HG02870 (cell line): ENCODE results near the gene CABP7.
"Not testable (repeated sequence)": the region's sequence is repeated elsewhere in the genome, so short reads cannot be mapped to it uniquely, and the experiment has no call there.

Experiments
- ATAC-seq: cut with Tn5 transposase; IDR thresholded peaks from one replicate; pipeline ENCODE4 v1.9.1; 2021; ENCODE audit warnings: mild to moderate bottlenecking, moderate library complexity; ENCODE audit not compliant: unreplicated experiment

The CABP7 gene

DNA sequence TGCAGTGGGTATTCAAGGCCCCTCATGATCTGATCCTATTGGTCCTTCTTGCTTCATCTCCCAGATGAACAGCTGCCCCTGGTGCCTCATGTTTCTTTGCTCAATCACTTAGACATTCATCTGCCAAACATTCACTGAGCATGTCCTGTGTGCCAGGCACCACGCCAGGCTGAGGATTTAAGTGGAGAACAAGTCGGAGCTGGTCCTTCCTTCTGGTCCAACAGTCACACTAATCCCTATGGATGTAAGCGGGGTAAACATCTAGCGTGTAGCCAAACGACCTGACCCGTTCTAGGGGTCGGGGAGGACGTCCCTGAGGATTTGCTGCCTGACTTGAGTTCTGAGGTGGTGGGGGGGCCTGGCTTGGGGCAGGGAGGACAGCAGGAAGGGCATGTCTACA lies 25.1 kb downstream of the CABP7 start:
- no peak for ATAC-seq

DNA sequence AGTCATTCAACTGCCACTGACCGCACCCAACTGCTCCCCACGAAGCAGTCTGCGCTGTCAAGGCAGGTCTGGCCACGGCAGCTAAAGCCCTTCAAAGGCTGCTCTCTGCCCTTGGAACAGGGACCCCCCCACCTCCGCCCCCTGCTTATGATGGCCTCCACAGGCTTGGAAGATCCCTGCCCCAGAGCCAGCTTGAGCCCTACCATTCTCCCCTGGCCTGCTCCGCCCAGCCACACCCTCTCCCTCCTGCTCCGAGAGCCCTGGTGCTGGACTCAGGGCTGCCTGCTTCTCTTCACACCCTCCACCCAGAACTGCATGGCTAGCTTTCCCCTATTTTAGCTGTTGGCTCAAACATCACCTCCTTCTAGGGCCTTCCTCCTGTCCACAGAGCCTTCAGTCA lies 28.0 kb downstream of the CABP7 start:
- ATAC-seq: no peak

DNA sequence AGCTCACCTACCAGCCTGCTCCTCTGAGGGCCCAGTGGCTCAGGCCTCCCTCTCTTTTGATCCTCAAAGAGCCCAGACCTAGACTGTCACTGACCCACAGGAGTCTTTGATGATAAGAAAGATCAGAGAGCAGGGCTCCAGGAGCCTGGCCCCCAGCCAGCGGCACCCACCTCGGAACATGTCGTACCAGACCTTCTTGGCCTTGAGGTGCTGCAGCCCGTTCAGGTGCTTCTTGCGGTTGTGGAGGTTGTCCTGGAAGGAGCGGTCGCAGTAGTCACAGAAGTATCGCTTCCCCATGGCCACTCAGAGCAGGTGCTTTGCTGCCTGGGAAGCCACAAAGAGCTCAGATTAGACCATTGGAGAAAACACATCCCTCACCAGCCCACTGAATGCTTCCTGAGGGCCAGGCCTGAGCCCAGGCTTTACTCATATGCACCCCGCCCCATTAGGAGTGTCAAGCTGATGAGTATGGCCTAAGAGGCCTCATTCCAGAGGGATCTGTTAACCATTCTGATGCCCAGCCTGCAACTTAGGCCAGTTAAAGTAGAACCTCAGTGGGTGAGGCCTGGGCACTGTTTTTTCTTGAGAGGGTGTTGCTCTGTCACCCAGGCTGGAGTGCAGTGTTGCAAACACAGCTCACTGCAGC lies 28.6 kb downstream of the CABP7 start:
- no peak for ATAC-seq

DNA sequence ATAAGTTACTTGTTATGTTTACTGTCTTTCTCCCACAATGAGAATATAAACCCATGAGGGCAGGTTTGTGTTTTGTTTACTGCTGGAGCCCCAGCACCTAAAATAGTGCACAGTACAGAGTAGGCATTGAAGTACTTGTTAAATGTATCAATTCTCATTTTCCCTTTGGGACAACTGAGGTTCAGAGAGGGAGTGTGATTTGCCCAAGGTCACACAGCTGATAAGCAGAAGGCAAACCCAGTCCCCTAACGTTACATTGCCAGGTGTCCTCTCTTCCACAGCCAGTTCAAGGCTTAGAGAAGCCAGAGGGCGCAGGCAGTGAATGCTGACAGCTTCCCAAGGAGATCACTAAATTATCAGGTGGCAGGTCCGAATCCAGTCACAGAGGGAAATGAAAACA lies 30.2 kb downstream of the CABP7 start:
- no peak for ATAC-seq

DNA sequence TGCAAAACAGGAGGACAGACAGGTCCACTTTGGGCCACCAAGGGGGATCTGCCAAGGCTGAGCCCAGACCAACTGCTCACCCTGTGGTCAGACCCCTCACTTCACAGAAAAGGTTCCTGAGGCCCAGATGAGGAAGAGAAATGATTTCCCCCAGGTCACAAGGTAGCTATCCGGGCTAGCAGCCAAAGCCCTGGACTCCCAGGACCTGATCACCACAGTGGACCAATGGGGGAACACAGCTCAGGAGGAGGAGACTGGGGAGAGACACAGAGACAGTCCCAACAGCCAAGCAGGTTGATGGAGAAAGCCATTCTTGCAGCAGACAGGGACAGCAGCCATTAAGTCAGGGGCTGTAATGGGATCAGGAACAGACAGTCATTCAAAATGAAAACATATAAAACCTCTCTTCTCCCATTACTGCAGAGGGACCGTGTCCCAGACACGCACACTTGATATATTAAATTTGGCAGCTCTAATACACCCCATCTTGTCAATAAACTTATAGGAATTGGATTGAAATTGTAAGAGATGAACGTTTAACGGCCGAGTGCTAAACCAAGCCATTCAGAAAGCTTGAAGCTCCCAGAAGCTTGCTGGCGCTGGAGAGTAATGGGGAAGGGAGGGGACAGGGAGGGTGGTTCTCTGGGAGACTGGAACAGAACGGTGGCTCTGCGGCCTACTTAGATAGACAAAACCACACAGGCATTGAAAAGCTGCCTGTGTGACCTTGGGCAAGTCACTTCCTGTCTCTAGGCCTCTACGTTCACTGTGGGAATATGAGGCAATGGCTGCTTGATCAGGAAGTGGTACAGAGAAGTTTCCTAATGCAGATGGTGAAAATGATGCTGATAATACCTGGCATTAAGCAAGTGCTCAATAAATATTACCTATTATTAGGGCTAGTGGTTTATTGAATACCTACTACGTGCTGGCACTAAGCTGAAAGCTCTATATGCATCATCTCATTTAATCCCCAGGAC lies 31.0 kb downstream of the CABP7 start:
- no peak for ATAC-seq

GRCh38 chr22:29751669-29752068 lies 31.9 kb downstream of the CABP7 start:
- no peak for ATAC-seq

DNA sequence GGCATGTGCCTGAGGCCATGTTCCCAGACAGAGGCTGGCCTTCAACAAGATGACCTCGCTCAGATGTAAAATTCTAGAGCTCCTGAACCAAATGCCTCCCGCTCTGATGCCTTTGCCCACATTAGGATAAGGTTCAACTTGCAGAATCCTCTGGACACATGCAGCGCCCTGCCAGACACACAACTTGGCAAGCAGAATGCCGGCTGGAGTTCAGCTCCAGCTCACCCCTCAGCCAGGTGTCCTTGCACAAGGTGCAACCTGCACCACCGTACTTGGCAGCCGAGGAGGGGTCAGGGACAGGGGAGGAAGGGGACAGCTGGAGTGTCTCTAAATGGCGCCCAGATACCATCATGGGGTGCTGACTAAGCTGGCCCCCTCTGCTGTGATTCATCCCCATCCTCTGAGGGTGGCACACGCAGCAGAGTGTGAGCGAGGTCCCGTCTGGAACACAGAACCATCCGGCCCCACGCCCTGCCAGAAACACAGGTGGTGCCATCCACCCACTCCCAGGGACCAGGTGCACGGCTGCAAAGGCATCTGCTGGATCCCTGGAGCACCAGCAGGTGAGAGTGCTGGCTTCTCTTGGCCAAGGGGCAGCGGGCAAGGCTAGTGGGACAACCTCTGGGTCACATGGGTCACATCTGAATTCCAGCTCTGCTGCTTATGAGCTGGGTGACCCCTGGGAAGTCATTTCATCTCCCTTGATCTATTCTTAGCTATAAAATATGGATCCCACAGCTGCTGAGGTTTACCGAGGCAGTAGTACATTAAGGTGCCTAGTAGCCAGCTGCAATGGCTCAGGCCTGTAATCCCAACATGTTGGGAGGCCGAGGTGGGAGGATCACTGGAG lies 34.2 kb downstream of the CABP7 start:
- ATAC-seq: no peak

GRCh38 chr22:29754658-29755395 lies 35.0 kb downstream of the CABP7 start:
- not testable (repeated sequence) for ATAC-seq

DNA sequence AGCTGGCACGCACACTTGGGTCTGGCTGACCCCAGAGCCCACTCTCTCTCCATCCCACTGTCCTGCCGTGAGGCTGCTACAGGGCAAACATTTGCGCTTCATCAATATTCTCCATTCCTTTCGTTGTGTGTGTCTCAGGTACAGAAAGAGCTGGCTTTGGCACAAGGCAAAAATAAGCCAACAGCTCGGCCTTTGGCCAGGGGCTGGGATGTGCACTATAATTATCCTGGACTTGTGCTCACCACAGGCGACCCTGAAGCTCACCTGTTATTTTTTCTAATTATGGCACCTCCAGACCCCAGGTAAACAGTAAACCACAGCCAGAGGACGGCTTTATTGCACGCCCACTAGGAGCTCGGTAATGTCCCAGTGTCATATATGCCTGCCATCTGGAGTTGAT lies 36.1 kb downstream of the CABP7 start:
- no peak for ATAC-seq

- no peak for ATAC-seq
Measured at GRCh38 chr22:29756341-29756740, 36.5 kb downstream of the CABP7 start.

- ATAC-seq: no peak
Measured at GRCh38 chr22:29757096-29757495, 37.3 kb downstream of the CABP7 start.

- ATAC-seq: no peak
Measured at GRCh38 chr22:29758068-29758622, 38.3 kb downstream of the CABP7 start.

DNA sequence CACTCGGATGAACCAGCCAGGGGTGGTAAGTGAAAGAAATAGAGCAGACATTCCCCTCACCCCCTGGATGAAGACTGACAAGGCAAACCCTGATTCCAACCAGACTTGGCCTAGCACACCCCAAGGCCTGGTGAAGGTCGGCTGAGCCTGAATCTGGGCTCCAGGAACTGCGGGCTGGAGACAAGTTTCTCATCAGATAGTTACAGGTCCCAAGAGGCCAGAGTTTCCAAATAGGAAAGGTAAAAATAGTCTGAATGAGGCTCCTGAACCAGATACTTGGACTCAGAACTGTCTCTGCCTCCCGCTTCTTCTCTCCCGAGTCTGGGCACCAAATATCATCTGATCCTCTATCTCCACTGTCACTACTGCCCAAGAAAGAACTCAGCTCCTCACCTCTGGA lies 39.2 kb downstream of the CABP7 start:
- no peak for ATAC-seq

GRCh38 chr22:29762263-29762662 lies 42.5 kb downstream of the CABP7 start:
- ATAC-seq: no peak

- ATAC-seq: peak; percentile 18
Measured at GRCh38 chr22:29765905-29766631, 46.3 kb downstream of the CABP7 start.

DNA sequence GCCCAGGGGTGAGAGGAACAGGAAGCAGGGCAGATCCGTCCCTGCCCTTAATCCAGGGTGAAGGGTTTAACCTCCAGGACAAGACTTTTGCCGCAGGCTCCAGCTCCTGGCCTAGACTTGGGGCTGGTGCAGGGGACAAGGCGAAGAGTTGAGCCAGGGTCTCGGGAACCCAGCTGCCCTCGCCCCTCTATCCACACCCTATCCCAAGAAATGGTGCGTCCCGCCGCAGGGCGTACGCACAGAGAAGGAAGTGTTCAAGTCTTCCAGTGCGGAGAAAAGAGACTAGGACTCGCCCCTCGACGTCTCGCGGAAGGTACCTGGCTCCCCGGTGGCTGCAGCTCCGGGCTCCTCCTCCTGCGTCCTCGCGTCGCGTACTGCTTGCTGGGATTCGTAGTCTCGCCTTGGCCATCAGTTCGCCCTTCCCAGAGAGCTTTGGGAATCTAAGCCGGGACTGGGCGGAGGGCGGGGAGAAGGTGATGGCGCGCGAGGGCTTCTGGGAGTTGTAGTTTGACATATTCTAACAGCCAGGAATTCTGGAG lies 46.9 kb downstream of the CABP7 start, which contains the start of gene ZMAT5:
Gene ZMAT5, minus strand, starts transcription at position 376 of the 539 bp plus-strand sequence. CDS start 18,463 bp downstream, outside the sequence.
- peak; percentile 77 for ATAC-seq

DNA sequence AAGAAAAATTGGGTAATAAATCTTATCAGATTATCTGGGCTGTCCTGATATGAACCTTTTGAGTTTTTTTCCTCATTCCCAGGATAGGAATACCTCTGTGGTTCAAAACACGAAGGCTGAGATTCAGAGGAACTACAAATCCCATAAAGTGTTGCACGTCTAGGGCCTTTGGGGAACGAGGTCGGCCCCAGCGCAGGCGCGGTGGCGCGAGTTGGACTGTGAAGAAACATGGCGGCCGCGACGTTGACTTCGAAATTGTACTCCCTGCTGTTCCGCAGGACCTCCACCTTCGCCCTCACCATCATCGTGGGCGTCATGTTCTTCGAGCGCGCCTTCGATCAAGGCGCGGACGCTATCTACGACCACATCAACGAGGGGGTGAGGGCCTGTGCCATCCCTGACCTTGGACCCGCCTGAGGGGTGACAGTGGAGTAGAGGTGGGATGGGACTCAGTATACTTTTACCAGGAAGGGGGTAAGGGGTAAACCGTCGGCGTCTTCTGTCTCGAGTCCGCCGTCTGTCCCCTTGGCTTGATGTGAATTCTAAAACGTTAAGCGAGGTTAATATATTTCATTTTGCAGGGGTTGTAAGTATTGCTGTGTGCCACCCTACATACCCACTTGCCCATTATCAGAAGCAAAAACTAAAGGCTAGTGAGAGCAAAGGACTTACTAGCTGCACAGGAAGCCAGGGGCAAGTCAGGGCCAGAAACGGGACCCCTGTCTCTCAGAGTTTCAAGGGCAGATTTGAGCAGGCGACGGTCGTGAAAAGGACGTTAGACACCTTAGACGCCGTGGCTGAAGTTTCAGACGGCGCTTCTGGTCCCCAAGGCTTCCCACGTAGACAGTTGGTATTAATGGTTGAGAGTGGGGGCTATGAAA lies 47.6 kb downstream of the CABP7 start, which contains the start of gene UQCR10:
Gene UQCR10, plus strand, starts transcription at position 199 of the 881 bp plus-strand sequence. Its CDS starts 30 bp downstream, at position 229.
- peak; percentile 63 for ATAC-seq
